Prostate gland (tissue), 2 donors: ENCODE measurements around the gene EEF1AKMT1.

ENCODE experiments used
- POLR2A ChIP-seq: fragments of 450-650 bp; IDR thresholded peaks from one replicate; pipeline ENCODE4 v1.6.1; 2016; ENCODE audit warnings: antibody characterized with exemption, mild to moderate bottlenecking
- POLR2AphosphoS5 ChIP-seq: sonication (generic); formaldehyde crosslinking; IDR thresholded peaks from one replicate; pipeline ENCODE4 v1.6.1; 2017; ENCODE audit warnings: antibody characterized with exemption
- TF ChIP-seq, protein P1 (sequence below), 4 experiments: fragments of 200-600 bp in 2 of 4; fragments of 450-650 bp in 2 of 4; sonication (generic) in 2 of 4; IDR thresholded peaks; 1 replicate in 3 of 4; 2 replicates in 1 of 4; pipeline ENCODE4 v1.5.1; 2016 to 2019; ENCODE audit warnings: antibody characterized with exemption in 4 of 4, mild to moderate bottlenecking in 2 of 4, moderate library complexity in 2 of 4

DNA sequence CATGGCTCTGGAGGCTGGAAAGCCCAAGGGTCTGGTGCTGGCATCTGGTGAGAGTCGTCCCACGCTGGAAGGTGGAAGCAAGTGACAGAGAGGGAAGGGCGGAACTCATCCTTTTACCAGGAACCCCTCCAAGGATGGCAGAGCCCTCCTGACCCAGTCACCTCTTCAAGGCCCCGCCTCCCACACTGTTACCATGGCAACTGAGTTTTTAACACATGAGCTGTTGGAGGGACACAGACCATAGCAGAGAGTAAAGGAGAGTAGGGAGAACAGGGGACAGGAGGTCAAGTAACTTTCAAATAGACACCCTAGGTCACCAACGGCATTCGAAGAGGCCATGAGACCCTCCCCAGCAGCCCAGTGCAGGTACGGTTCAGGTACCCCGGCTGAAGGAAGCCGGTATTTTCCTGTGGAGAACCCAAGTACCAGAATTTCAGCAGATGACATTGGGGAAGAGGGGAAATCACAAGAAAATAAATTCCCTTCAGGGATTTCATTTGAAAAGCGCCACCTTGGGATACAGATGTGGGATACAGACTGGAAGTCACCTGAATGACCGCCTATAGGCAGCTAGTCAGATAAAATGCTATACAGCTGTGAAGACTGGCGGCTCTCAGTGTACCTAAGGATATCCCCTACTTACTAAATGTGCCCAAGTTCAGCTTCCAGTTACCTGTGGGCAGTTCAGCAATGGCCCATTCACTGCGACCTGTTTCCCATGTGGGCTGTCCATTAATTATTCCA, 62.3 kb downstream of the EEF1AKMT1 start:
- TF ChIP-seq, protein P1, sequence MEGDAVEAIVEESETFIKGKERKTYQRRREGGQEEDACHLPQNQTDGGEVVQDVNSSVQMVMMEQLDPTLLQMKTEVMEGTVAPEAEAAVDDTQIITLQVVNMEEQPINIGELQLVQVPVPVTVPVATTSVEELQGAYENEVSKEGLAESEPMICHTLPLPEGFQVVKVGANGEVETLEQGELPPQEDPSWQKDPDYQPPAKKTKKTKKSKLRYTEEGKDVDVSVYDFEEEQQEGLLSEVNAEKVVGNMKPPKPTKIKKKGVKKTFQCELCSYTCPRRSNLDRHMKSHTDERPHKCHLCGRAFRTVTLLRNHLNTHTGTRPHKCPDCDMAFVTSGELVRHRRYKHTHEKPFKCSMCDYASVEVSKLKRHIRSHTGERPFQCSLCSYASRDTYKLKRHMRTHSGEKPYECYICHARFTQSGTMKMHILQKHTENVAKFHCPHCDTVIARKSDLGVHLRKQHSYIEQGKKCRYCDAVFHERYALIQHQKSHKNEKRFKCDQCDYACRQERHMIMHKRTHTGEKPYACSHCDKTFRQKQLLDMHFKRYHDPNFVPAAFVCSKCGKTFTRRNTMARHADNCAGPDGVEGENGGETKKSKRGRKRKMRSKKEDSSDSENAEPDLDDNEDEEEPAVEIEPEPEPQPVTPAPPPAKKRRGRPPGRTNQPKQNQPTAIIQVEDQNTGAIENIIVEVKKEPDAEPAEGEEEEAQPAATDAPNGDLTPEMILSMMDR (IDR thresholded peaks at IDR 0.05): no peak
- TF ChIP-seq POLR2A (no peak), POLR2AphosphoS5 (no peak)
